Common myeloid progenitor, CD34-positive (primary cell): ENCODE measurements around the gene ANKRD33.
"Not testable (repeated sequence)": the region's sequence is repeated elsewhere in the genome, so short reads cannot be mapped to it uniquely, and the experiment has no call there.

Source experiments
- CTCF ChIA-PET: fragments of 350-600 bp; sonication (Branson Sonifier 250); formaldehyde crosslinking; loops from one replicate; lab custom pipeline; 2021; ENCODE audit warnings: antibody characterized with exemption; lab: Charles Lee
- POLR2A ChIA-PET: fragments of 350-600 bp; sonication (Branson Sonifier 250); formaldehyde crosslinking; loops from one replicate; lab custom pipeline; 2021; ENCODE audit warnings: antibody characterized with exemption; lab: Charles Lee
- DNase-seq, 3 donors: peaks; one replicate each; pipeline versions ENCODE4 v3.0.0 to v3.0.0-alpha.2; 2013
- H3K27ac ChIP-seq, 2 experiments: 1 replicate in 1 of 2; 2 replicates in 1 of 2; pipeline ENCODE4 v1.7.0; 2013; ENCODE audit warnings: inconsistent platforms in 2 of 2, low read length in 2 of 2, mild to moderate bottlenecking in 2 of 2, low read depth in 1 of 2, moderate library complexity in 1 of 2; ENCODE audit not compliant: severe bottlenecking in 2 of 2, insufficient read depth in 1 of 2, poor library complexity in 1 of 2
- H3K27me3 ChIP-seq, 5 experiments: replicated peaks in 2 of 5; 1 replicate in 3 of 5; 2 replicates in 2 of 5; pipeline versions ENCODE4 v1.6.1 to v1.7.0; 2013; ENCODE audit warnings: low read length in 4 of 5, mild to moderate bottlenecking in 2 of 5, moderate library complexity in 2 of 5, inconsistent platforms in 1 of 5; ENCODE audit not compliant: insufficient read depth in 5 of 5, control insufficient read depth in 4 of 5
- H3K36me3 ChIP-seq, 4 experiments: 1 replicate in 2 of 4; 2 replicates in 2 of 4; pipeline versions ENCODE4 v1.6.1 to v1.7.0; 2013; ENCODE audit warnings: low read length in 3 of 4, control low read depth in 1 of 4, mild to moderate bottlenecking in 1 of 4; ENCODE audit not compliant: control insufficient read depth in 4 of 4, insufficient read depth in 4 of 4
- H3K4me1 ChIP-seq, 4 experiments: 1 replicate in 3 of 4; 2 replicates in 1 of 4; pipeline versions ENCODE4 v1.6.1 to v1.7.1; 2013; ENCODE audit warnings: low read length in 3 of 4, mild to moderate bottlenecking in 3 of 4, control low read depth in 1 of 4, inconsistent platforms in 1 of 4, moderate library complexity in 1 of 4; ENCODE audit not compliant: control insufficient read depth in 4 of 4, insufficient read depth in 4 of 4; ENCODE audit errors: control extremely low read depth in 1 of 4
- H3K4me3 ChIP-seq, 7 experiments: 1 replicate in 4 of 7; 2 replicates in 3 of 7; pipeline versions ENCODE4 v1.5.1 to v1.7.0; 2013; ENCODE audit warnings: mild to moderate bottlenecking in 7 of 7, low read length in 6 of 7, moderate library complexity in 6 of 7, inconsistent platforms in 2 of 7, low read depth in 2 of 7, control low read depth in 1 of 7; ENCODE audit not compliant: insufficient read depth in 4 of 7, control insufficient read depth in 1 of 7; ENCODE audit errors: extremely low read depth in 1 of 7
- H3K9me3 ChIP-seq, 5 experiments: 1 replicate in 4 of 5; 2 replicates in 1 of 5; pipeline versions ENCODE4 v1.6.1 to v1.7.1; 2013; ENCODE audit warnings: low read length in 4 of 5, mild to moderate bottlenecking in 2 of 5, inconsistent platforms in 1 of 5, low read depth in 1 of 5, moderate library complexity in 1 of 5; ENCODE audit not compliant: control insufficient read depth in 4 of 5, insufficient read depth in 2 of 5; ENCODE audit errors: control extremely low read depth in 1 of 5
- WGBS: methylation state at CpG from one replicate; pipeline ENCODE4 v1.1.5; 2013; ENCODE audit not compliant: insufficient coverage; 5-methylcytosine and 5-hydroxymethylcytosine counted together

ANKRD33 gene

DNA sequence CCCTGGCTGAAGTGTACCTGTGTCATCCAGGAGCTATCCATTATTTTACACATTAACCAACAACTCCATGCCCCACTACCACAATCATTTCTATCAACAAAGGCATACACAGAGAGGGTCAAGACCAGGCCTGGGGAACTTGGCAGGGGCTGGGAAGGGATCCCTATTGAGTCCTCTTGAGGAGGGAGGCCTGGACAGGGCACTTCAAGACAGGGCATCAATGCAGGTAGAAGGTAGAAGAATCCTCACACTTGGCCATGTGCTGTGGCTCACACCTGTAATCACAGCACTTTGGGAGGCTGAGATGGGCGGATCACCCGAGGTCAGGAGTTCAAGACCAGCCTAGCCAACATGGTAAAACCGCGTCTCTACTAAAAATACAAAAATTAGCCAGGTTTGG lies 13.4 kb upstream of the ANKRD33 start:
- Histone ChIP-seq H3K27ac (no peak overlapping the region), H3K9me3 (no peaks in the 10 kb centered on the region), H3K27me3 (no peaks in the 10 kb centered on the region), H3K4me3 (no peak overlapping the region), H3K36me3 (no peaks in the 10 kb centered on the region), H3K4me1 (peaks cover 4 to 42% (median 31%) of the 10 kb centered on the region in 4 experiments)
- POLR2A ChIA-PET, result interaction anchor here (1.5 kb wide), 1 partner anchor 54 kb away, joined by 4 read pairs; no protein-coding TSS in a partner anchor
- no peak for DNase-seq
- 93% methylated on average over 2 of the region's 4 CpGs for WGBS
- CTCF ChIA-PET, result interaction anchor here (1.0 to 7.7 kb wide), 18 partner anchors 9 to 605 kb away, joined by 3 to 88 read pairs (median 8); a partner anchor contains a TSS

DNA sequence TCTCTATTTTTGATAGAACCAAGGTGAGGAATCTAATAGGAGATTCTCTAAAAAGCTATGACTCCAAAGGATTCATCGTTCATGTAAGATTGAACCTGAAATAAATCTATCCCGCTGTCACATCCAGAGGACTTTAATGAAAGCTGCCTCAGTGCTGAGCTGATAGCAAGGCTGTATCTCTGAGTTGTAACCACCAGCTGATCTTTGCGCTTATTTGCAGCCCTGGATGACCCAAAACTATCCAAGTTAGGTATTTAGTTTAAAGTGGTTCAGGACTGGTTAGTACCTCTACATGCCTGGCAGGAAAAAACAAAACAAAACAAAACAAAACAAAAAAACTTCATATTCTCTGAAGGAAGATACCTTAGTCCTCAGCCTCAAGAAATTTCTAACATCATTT lies 8.8 kb upstream of the ANKRD33 start:
- H3K27me3 ChIP-seq, result no peaks in the 10 kb centered on the region
- H3K4me1 ChIP-seq, result peaks cover 0 to 4% (median 2%) of the 10 kb centered on the region in 4 experiments
- no peak for DNase-seq
- H3K9me3 ChIP-seq, result no peaks in the 10 kb centered on the region
- H3K27ac ChIP-seq, result no peak overlapping the region
- H3K36me3 ChIP-seq, result no peaks in the 10 kb centered on the region
- no peak overlapping the region for H3K4me3 ChIP-seq
- CTCF ChIA-PET, result interaction anchor here (0.7 to 2.3 kb wide), 9 partner anchors 10 to 458 kb away, joined by 3 to 8 read pairs (median 3); partner anchors contain the start of gene ACVRL1
- WGBS, result 91% methylated on average over 3 of the region's 3 CpGs
- POLR2A ChIA-PET, result no interaction called here

DNA sequence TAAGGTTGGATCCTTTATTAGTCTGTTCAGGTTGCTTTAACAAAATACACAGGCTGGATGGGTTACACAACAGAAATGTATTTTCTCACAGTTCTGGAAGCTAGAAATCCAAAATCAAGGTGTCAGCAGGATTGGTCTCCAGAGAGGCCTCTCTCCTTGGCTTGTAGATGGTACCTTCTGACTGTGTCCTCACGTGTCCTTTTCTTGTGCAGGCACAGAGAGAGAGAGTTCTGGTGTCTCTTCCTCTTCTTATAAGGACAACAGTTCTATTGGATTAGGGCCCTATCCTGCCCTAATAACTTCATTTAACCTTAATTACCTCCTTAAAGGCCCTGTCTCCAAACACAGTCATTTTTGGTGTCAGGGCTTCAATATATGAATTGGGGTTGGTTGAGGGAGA lies 4.6 kb upstream of the ANKRD33 start:
- ChIA-PET CTCF (interaction anchor here (1.3 kb wide), 1 partner anchor 8 kb away, joined by 7 read pairs; no protein-coding TSS in a partner anchor), POLR2A (interaction anchor here (0.5 kb wide), 1 partner anchor 797 kb away, joined by 3 read pairs; the partner anchor contains the start of gene KRT1)
- Histone ChIP-seq H3K4me3 (no peak overlapping the region), H3K27ac (no peak overlapping the region), H3K4me1 (peaks cover 8 to 20% (median 15%) of the 10 kb centered on the region in 4 experiments), H3K27me3 (no peaks in the 10 kb centered on the region), H3K36me3 (no peaks in the 10 kb centered on the region), H3K9me3 (peaks cover 0 to 5% (median 0%) of the 10 kb centered on the region in 5 experiments)
- WGBS, result 83% methylated on average over 1 of the region's 1 CpG
- DNase-seq, result no peak

DNA sequence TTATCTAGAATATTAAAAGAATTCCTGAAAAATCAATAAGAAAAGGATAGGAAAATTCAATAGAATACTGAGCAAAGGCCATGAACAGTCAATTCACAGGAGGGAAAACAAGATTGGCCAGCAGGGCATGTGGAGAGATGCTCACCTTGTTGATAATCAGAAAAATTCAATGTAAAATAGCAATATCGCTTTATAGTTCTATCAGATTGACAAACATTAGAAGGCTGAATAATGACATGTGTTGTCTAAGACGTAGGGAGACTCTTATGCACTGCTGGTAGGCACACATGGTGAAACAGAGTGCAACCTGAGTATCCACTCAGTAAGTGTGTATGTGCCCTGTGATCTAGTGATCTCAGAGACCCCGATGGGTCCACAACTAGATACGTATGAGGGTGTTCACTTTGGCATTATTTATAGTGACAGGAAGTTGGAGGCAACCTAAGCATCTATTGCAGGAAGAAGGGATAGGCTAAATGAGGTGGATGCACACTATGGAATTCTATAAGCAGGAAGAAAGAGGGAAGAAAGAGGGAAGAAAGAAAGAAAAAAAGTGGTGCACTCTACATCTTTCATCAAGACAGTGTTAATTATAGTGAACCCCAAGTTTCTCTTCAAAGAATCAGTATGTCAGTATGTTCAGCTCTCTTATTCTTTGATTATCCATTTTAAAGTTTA lies 3.8 kb upstream of the ANKRD33 start:
- peaks cover 8 to 20% (median 15%) of the 10 kb centered on the region in 4 experiments for H3K4me1 ChIP-seq
- CTCF ChIA-PET, result interaction anchor here (0.8 to 3.8 kb wide), 3 partner anchors 9 to 136 kb away, joined by 3 to 25 read pairs (median 7); no protein-coding TSS in a partner anchor
- no peaks in the 10 kb centered on the region for H3K27me3 ChIP-seq
- peaks cover 0 to 5% (median 0%) of the 10 kb centered on the region in 5 experiments for H3K9me3 ChIP-seq
- no peak overlapping the region for H3K27ac ChIP-seq
- H3K4me3 ChIP-seq, result no peak overlapping the region
- WGBS, result 90% methylated on average over 4 of the region's 4 CpGs
- POLR2A ChIA-PET, result no interaction called here
- no peak for DNase-seq
- no peaks in the 10 kb centered on the region for H3K36me3 ChIP-seq

DNA sequence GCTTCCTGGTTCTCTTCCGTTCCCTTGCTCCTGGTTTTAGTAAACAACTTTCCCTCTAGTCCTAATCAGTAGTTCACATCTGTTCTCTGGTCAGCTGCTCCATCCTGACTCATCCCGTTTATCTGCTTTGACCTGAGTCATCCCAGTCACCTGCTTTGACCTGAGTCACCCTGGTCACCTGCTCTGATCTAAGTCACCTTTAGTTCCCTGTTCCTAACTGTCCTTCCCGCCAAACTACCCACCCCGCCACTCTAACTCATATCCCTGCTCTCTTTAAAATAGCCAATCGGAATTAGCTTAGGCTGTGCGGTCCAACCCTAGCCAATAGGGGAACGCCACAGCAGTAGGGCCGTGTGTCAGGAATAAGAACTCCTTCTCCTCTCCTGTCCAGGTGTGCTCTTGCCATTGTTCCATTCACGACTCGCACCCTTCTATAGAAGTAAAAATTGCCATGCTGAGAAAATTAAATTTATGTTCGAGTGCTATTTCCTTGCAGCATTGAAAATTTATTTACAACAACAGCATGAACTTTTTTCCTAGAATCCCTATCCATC lies 3.1 kb upstream of the ANKRD33 start:
- CTCF ChIA-PET, result interaction anchor here (0.8 to 3.8 kb wide), 4 partner anchors 9 to 136 kb away, joined by 3 to 25 read pairs (median 13); no protein-coding TSS in a partner anchor
- peak; percentile 29 to 45 (median 41) for DNase-seq
- WGBS, result 81% methylated on average over 8 of the region's 11 CpGs
- Histone ChIP-seq H3K4me3 (no peak overlapping the region), H3K27ac (peak overlapping the region in 1 of 2 experiments; percentile 52), H3K9me3 (peaks cover 0 to 5% (median 0%) of the 10 kb centered on the region in 5 experiments), H3K4me1 (peaks cover 8 to 20% (median 15%) of the 10 kb centered on the region in 4 experiments), H3K27me3 (no peaks in the 10 kb centered on the region), H3K36me3 (no peaks in the 10 kb centered on the region)
- POLR2A ChIA-PET, result no interaction called here

DNA sequence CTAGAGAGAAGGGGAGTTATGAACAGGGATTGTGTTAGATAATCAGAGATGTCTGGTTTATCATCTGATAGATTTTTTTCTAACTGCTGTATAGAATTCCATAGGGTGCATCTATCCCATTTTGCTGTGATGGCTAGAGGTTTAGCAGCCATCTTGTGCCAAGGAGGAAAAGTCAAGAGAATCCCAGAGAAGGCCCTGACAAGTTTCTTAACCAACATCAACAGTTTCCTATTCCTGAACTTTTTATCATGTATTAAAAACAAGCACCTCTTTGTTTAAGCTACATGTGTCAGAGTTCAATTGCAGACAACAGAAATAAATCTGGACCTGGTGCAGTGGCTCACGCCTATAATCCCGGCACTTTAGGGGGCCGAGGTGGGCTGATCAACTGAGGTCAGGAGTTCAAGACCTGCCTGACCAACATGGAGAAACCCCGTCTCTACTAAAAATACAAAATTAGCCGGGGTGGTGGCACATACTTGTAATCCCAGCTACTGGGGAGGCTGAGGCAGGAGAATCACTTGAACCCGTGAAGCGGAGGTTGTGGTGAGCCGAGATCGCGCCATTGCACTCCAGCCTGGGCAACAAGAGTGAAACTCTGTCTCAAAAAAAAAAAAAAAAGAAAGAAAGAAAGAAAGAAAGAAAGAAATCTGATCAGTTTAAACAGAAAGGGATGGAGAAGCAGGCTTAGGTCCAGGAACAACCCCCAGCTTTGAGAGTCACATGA lies 2.4 kb upstream of the ANKRD33 start:
- H3K27me3 ChIP-seq, H3K9me3 ChIP-seq, H3K36me3 ChIP-seq, DNase-seq: not testable (repeated sequence)
- peaks cover 8 to 20% (median 15%) of the 10 kb centered on the region in 4 experiments for H3K4me1 ChIP-seq
- POLR2A ChIA-PET, result interaction anchor here (0.8 to 1.1 kb wide), 2 partner anchors 27 to 121 kb away, joined by 3 to 4 read pairs; partner anchors contain the start of gene TAMALIN
- CTCF ChIA-PET, result interaction anchor here (0.6 to 3.8 kb wide), 13 partner anchors 9 to 99 kb away, joined by 3 to 25 read pairs (median 6); no protein-coding TSS in a partner anchor
- peak overlapping the region in 1 of 7 experiments; percentile 40 for H3K4me3 ChIP-seq
- 80% methylated on average over 6 of the region's 10 CpGs for WGBS
- H3K27ac ChIP-seq, result peak overlapping the region in 1 of 2 experiments; percentile 52
